ENCODE data around the gene C1QB.

- TF ChIP-seq CTCF (IDR thresholded peaks at IDR 0.05) (no peak), POLR2A (IDR thresholded peaks at IDR 0.05) (no peak)
Observed at GRCh38 chr1:22619798-22620197, 33.2 kb upstream of the C1QB start.

Data from body of pancreas (tissue), 4 donors.